IMR-90 (cell line): ENCODE results near the gene G3BP2. TPM values are rescaled to one million over a fixed set of nuclear protein-coding genes. Genes with fewer than 3 reads are reported as not detected.

Experiments used
- ATAC-seq: fragments of 200-7000 bp; cut with Tn5 transposase; 2 replicates; pipeline ENCODE4 v1.9.1; 2020; ENCODE audit warnings: low read depth, mild to moderate bottlenecking, moderate library complexity
- BruUV-seq: library from RNA; stranded (reverse); fragments of 400-500 nt; replicated peaks from 2 replicates; lab custom pipeline; 2021; lab: Mats Ljungman, UMichigan
- CTCF ChIA-PET: fragments of 300-600 bp; formaldehyde crosslinking; extraction: SDS; loops from one replicate; lab custom pipeline; 2021; ENCODE audit warnings: antibody characterized with exemption; lab: Yijun Ruan, JAX
- POLR2A ChIA-PET: fragments of 300-600 bp; sonication (Branson Sonifier 250); formaldehyde crosslinking; loops from one replicate; lab custom pipeline; 2022; ENCODE audit warnings: antibody characterized with exemption; ENCODE audit not compliant: unreplicated experiment; lab: Charles Lee
- DNase-seq: peaks from one replicate; pipeline ENCODE4 v3.0.0; 2013
- H2AFZ ChIP-seq: replicated peaks from 2 replicates; pipeline ENCODE3; 2013; ENCODE audit warnings: low read length, mild to moderate bottlenecking; ENCODE audit not compliant: poor library complexity
- H2AK5ac ChIP-seq: 2 replicates; pipeline ENCODE4 v1.6.1; 2013; ENCODE audit warnings: low read depth, low read length, inconsistent platforms
- H2AK9ac ChIP-seq: replicated peaks from 2 replicates; pipeline ENCODE3; 2013; ENCODE audit warnings: mild to moderate bottlenecking, low read depth, low read length, moderate library complexity; ENCODE audit not compliant: poor library complexity
- H2BK120ac ChIP-seq: 2 replicates; pipeline ENCODE4 v1.6.1; 2013; ENCODE audit warnings: low read depth, low read length, inconsistent platforms
- H2BK15ac ChIP-seq: 3 replicates; pipeline ENCODE4 v1.6.1; 2013; ENCODE audit warnings: low read depth, low read length, inconsistent platforms
- H2BK20ac ChIP-seq: 2 replicates; pipeline ENCODE4 v1.6.1; 2013; ENCODE audit warnings: low read depth, mild to moderate bottlenecking, inconsistent platforms, low read length, moderate library complexity
- H2BK5ac ChIP-seq: 2 replicates; pipeline ENCODE4 v1.6.1; 2013; ENCODE audit warnings: mild to moderate bottlenecking, low read depth, low read length, inconsistent platforms; ENCODE audit not compliant: poor library complexity, severe bottlenecking
- H3K14ac ChIP-seq: replicated peaks from 2 replicates; pipeline ENCODE4 v1.6.1; 2013; ENCODE audit warnings: low read depth, low read length, inconsistent platforms
- H3K18ac ChIP-seq: 2 replicates; pipeline ENCODE4 v1.6.1; 2013; ENCODE audit warnings: low read depth, low read length, control low read depth
- H3K23ac ChIP-seq: 2 replicates; pipeline ENCODE4 v1.6.1; 2013; ENCODE audit warnings: low read depth, low read length, inconsistent platforms
- H3K27ac ChIP-seq: 2 replicates; pipeline ENCODE4 v1.5.1; 2013; ENCODE audit warnings: mild to moderate bottlenecking, control low read depth, low read length; ENCODE audit not compliant: insufficient read depth
- H3K27me3 ChIP-seq: 2 replicates; pipeline ENCODE4 v1.6.1; 2013; ENCODE audit warnings: low read length; ENCODE audit not compliant: control insufficient read depth, insufficient read depth
- H3K36me3 ChIP-seq: 2 replicates; pipeline ENCODE4 v1.6.1; 2013; ENCODE audit warnings: low read length, mixed read lengths; ENCODE audit not compliant: control insufficient read depth, insufficient read depth
- H3K4ac ChIP-seq: 2 replicates; pipeline ENCODE4 v1.6.1; 2013; ENCODE audit warnings: low read depth, low read length, inconsistent platforms
- H3K4me1 ChIP-seq: 2 replicates; pipeline ENCODE4 v1.6.1; 2013; ENCODE audit warnings: low read length, mixed read lengths; ENCODE audit not compliant: control insufficient read depth, insufficient read depth
- H3K4me2 ChIP-seq: 2 replicates; pipeline ENCODE4 v1.6.1; 2013; ENCODE audit warnings: low read depth, mild to moderate bottlenecking, control low read depth, low read length, moderate library complexity
- H3K4me3 ChIP-seq: 2 replicates; pipeline ENCODE4 v1.5.1; 2013; ENCODE audit warnings: low read depth, mild to moderate bottlenecking, control low read depth, low read length, moderate library complexity; ENCODE audit not compliant: insufficient read depth
- H3K56ac ChIP-seq: 2 replicates; pipeline ENCODE4 v1.6.1; 2013; ENCODE audit warnings: low read length, inconsistent platforms; ENCODE audit not compliant: insufficient read depth; ENCODE audit errors: extremely low read depth
- H3K79me1 ChIP-seq, 2 experiments: 2 replicates each; pipeline ENCODE4 v1.6.1; 2013; ENCODE audit warnings: low read length in 2 of 2, inconsistent platforms in 1 of 2, low read depth in 1 of 2
- H3K9ac ChIP-seq: 2 replicates; pipeline ENCODE4 v1.6.1; 2013; ENCODE audit warnings: low read depth, low read length, control low read depth
- H3K9me1 ChIP-seq: 2 replicates; pipeline ENCODE4 v1.6.1; 2013; ENCODE audit warnings: low read length, inconsistent platforms; ENCODE audit not compliant: insufficient read depth
- H3K9me3 ChIP-seq: 2 replicates; pipeline ENCODE4 v1.6.1; 2013; ENCODE audit warnings: low read length; ENCODE audit not compliant: control insufficient read depth, insufficient read depth
- H4K20me1 ChIP-seq: 2 replicates; pipeline ENCODE4 v1.6.1; 2013; ENCODE audit warnings: low read length, inconsistent platforms; ENCODE audit not compliant: insufficient read depth
- H4K5ac ChIP-seq: 2 replicates; pipeline ENCODE4 v1.6.1; 2013; ENCODE audit warnings: mild to moderate bottlenecking, low read depth, low read length, control low read depth
- H4K8ac ChIP-seq, 2 experiments: 2 replicates each; pipeline ENCODE4 v1.6.1; 2013; ENCODE audit warnings: low read depth in 2 of 2, low read length in 2 of 2, control low read depth in 1 of 2, inconsistent platforms in 1 of 2
- H4K91ac ChIP-seq: 2 replicates; pipeline ENCODE4 v1.6.1; 2013; ENCODE audit warnings: low read depth, low read length, inconsistent platforms; ENCODE audit not compliant: insufficient read depth
- BHLHE40 ChIP-seq: fragments of 150-350 bp; IDR thresholded peaks from 2 replicates; pipeline ENCODE4 v1.6.1; 2016; ENCODE audit warnings: mild to moderate bottlenecking, low read depth, low read length
- CEBPB ChIP-seq: IDR thresholded peaks from 2 replicates; pipeline ENCODE4 v1.6.1; 2012; ENCODE audit warnings: low read depth, low read length, improper control_type of control experiment
- CHD1 ChIP-seq: IDR thresholded peaks from 2 replicates; pipeline ENCODE4 v1.6.1; 2012; ENCODE audit warnings: low read depth, low read length, improper control_type of control experiment
- ELK1 ChIP-seq: fragments of 150-350 bp; IDR thresholded peaks from 2 replicates; pipeline ENCODE4 v1.6.1; 2016; ENCODE audit warnings: low read depth, mild to moderate bottlenecking, low read length, moderate library complexity, borderline replicate concordance
- FOS ChIP-seq: fragments of 150-350 bp; IDR thresholded peaks from 2 replicates; pipeline ENCODE4 v1.6.1; 2016; ENCODE audit warnings: low read depth, low read length
- MAFK ChIP-seq: IDR thresholded peaks from 2 replicates; pipeline ENCODE4 v1.6.1; 2012; ENCODE audit warnings: low read depth, low read length, improper control_type of control experiment
- MAZ ChIP-seq: IDR thresholded peaks from 2 replicates; pipeline ENCODE4 v1.6.1; 2012; ENCODE audit warnings: low read depth, mild to moderate bottlenecking, low read length, improper control_type of control experiment, moderate library complexity, borderline replicate concordance
- MXI1 ChIP-seq: IDR thresholded peaks from 2 replicates; pipeline ENCODE4 v1.6.1; 2012; ENCODE audit warnings: low read depth, mild to moderate bottlenecking, low read length, moderate library complexity, borderline replicate concordance
- NFE2L2 ChIP-seq: fragments of 150-350 bp; IDR thresholded peaks from 2 replicates; pipeline ENCODE4 v1.6.1; 2016; ENCODE audit warnings: low read depth, mild to moderate bottlenecking, low read length
- POLR2A ChIP-seq: IDR thresholded peaks from 2 replicates; pipeline ENCODE4 v1.6.1; 2012; ENCODE audit warnings: mild to moderate bottlenecking, low read depth, low read length
- RAD21 ChIP-seq: IDR thresholded peaks from 2 replicates; pipeline ENCODE4 v1.6.1; 2012; ENCODE audit warnings: low read length, improper control_type of control experiment
- RCOR1 ChIP-seq: IDR thresholded peaks from 2 replicates; pipeline ENCODE4 v1.6.1; 2012; ENCODE audit warnings: mild to moderate bottlenecking, low read length, improper control_type of control experiment; ENCODE audit not compliant: insufficient replicate concordance
- RFX5 ChIP-seq: IDR thresholded peaks from 2 replicates; pipeline ENCODE4 v1.8.0; 2012; ENCODE audit warnings: low read depth, mild to moderate bottlenecking, low read length, moderate library complexity
- SMC3 ChIP-seq: fragments of 150-350 bp; IDR thresholded peaks from 2 replicates; pipeline ENCODE4 v1.6.1; 2016; ENCODE audit warnings: low read depth, mild to moderate bottlenecking, antibody characterized with exemption, low read length, moderate library complexity
- USF2 ChIP-seq: fragments of 150-350 bp; IDR thresholded peaks from 2 replicates; pipeline ENCODE4 v1.6.1; 2017; ENCODE audit warnings: mild to moderate bottlenecking, antibody characterized with exemption, low read length, low read depth
- dilution Hi-C: fragments of 300-500 bp; cut with HindIII; formaldehyde crosslinking; loops from one replicate; pipeline ENCODE4 v1.14.3; 2018; ENCODE audit warnings: low sequenced_read_pairs; ENCODE audit not compliant: unreplicated experiment
- in situ Hi-C: fragments of 300-500 bp; cut with MboI; formaldehyde crosslinking; loops from 3 replicates; pipeline ENCODE4 v1.14.3; 2019; ENCODE audit warnings: low sequenced_read_pairs, inconsistent platforms, mixed read lengths
- intact Hi-C: fragments of 100-400 bp; cut with micrococcal nuclease; formaldehyde crosslinking; loops from 2 replicates; pipeline ENCODE4 v1.10.0; 2022
- polyA plus RNA-seq, 3 experiments: library from polyadenylated mRNA; depleted of rRNA; stranded (reverse); fragments of >200 nt; gene quantifications; 2 replicates each; pipeline ENCODE4 v1.2.3, GENCODE V29; 2012; ENCODE audit warnings: low replicate concordance in 1 of 3
- total RNA-seq: library from RNA; depleted of rRNA; stranded (reverse); fragments of >200 nt; gene quantifications from 2 replicates; pipeline ENCODE4 v1.2.3, GENCODE V29; 2012
- TF ChIP-seq, protein P1 (sequence below): conservative IDR thresholded peaks from 2 replicates; pipeline ENCODE4 v1.5.1; 2012; ENCODE audit warnings: mild to moderate bottlenecking, low read depth, low read length, improper control_type of control experiment

The G3BP2 gene
- total and polyA plus RNA-seq, 2 of the 4 experiments (the other 2 are of a cell fraction) = 80.5 to 183 TPM

DNA sequence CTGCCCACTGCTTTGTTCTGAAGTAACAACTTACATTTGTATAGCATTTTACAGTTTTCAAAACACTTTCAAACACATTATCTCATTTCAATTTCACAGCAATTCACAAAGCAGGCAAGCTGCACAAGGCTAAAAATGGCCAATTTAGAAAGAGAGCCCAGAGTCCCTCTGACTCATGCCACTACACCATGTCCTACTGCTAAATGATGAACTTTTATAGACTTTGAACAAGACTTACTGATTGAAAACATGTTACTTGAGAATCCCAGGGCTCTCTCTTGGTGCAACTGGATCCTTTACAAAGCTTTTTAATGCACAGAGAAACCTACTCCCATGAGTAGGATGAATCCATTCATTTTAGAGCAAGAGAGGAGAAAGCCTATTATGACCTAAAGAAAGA is 5.8 kb upstream of the G3BP2 start:
- Histone ChIP-seq H3K27me3 (no peaks in the 10 kb centered on the region), H3K9me3 (no peaks in the 10 kb centered on the region), H3K27ac (no peak overlapping the region), H3K18ac (no peak overlapping the region), H2BK5ac (no peak overlapping the region), H3K36me3 (no peaks in the 10 kb centered on the region), H3K4me3 (no peak overlapping the region), H3K4me2 (no peak overlapping the region), H2BK120ac (no peak overlapping the region), H2BK20ac (no peak overlapping the region), H3K4ac (no peak overlapping the region), H2AK5ac (no peak overlapping the region), H2AFZ (no peak overlapping the region), H4K5ac (no peak overlapping the region), H4K20me1 (no peaks in the 10 kb centered on the region), H4K8ac (no peak overlapping the region), H3K56ac (no peak overlapping the region), H2BK15ac (no peak overlapping the region), H3K9me1 (peaks cover 4% of the 10 kb centered on the region), H3K4me1 (peaks cover 1% of the 10 kb centered on the region; the same call in 1 of the 2 replicates), H4K91ac (no peak overlapping the region), H2AK9ac (no peak overlapping the region), H3K14ac (no peak overlapping the region), H3K23ac (no peak overlapping the region), H3K79me1 (peaks cover 5 to 6% of the 10 kb centered on the region in 2 experiments; a peak in 3 of 4 replicates), H3K9ac (no peak overlapping the region)
- dilution Hi-C loops = no loop called here
- ATAC-seq (no peak), DNase-seq (no peak)
- intact Hi-C loops = no loop called here
- ChIA-PET CTCF (interaction anchor here (0.5 kb wide), 1 partner anchor 235 kb away, joined by 3 read pairs; no protein-coding TSS in a partner anchor), POLR2A (no interaction called here)
- in situ Hi-C loops = loop anchor here (5.0 kb wide), 1 partner anchor 33 kb away; no protein-coding TSS in a partner anchor
- no TSS peak for BruUV-seq
- no peak for TF ChIP-seq RCOR1
- no peak for TF ChIP-seq FOS
- TF ChIP-seq MAZ = no peak
- TF ChIP-seq ELK1 = no peak
- TF ChIP-seq POLR2A = no peak
- TF ChIP-seq MXI1 = no peak
- TF ChIP-seq MAFK = no peak
- no peak for TF ChIP-seq RFX5
- TF ChIP-seq, protein P1, sequence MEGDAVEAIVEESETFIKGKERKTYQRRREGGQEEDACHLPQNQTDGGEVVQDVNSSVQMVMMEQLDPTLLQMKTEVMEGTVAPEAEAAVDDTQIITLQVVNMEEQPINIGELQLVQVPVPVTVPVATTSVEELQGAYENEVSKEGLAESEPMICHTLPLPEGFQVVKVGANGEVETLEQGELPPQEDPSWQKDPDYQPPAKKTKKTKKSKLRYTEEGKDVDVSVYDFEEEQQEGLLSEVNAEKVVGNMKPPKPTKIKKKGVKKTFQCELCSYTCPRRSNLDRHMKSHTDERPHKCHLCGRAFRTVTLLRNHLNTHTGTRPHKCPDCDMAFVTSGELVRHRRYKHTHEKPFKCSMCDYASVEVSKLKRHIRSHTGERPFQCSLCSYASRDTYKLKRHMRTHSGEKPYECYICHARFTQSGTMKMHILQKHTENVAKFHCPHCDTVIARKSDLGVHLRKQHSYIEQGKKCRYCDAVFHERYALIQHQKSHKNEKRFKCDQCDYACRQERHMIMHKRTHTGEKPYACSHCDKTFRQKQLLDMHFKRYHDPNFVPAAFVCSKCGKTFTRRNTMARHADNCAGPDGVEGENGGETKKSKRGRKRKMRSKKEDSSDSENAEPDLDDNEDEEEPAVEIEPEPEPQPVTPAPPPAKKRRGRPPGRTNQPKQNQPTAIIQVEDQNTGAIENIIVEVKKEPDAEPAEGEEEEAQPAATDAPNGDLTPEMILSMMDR = no peak
- no peak for TF ChIP-seq USF2
- TF ChIP-seq NFE2L2 = no peak
- TF ChIP-seq CEBPB = no peak
- TF ChIP-seq RAD21 = no peak
- TF ChIP-seq BHLHE40 = no peak
- no peak for TF ChIP-seq SMC3
- TF ChIP-seq CHD1 = no peak
